ENCODE measurements around the gene C2CD4C.

DNA sequence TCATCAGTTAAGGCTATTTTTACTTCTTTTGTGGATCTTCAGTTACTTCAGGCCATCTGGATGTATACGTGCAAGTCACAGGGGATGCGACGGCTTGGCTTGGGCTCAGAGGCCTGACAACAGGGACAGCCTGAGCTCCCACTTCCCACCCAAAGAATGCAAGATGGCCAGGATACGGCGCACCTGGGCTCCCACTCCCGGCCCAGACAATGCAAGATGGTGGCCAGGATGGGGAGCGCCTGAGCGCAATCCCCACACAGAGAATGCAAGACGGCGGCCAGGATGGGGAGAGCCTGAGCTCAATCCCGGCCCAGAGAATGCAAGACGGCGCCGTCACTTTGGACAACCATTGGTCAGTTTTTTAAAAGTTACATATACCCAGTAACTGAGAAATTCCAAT is 39.1 kb downstream of the C2CD4C start:
- no peak for TF ChIP-seq CTCF (conservative IDR thresholded peaks at IDR 0.05; ENCODE audit: low read depth, low read length)
- TF ChIP-seq EZH2phosphoT487 (IDR thresholded peaks at IDR 0.05; ENCODE audit: borderline replicate concordance, low read length) = no peak
